HEK293 (cell line): ENCODE results near the gene TBC1D9B.

Source experiments
- CTCF ChIA-PET: fragments of 350-600 bp; formaldehyde crosslinking; extraction: SDS; loops from one replicate; lab custom pipeline; 2021; ENCODE audit warnings: antibody characterized with exemption; lab: Yijun Ruan, JAX
- POLR2A ChIA-PET: fragments of 300-600 bp; formaldehyde crosslinking; extraction: SDS; loops from one replicate; lab custom pipeline; 2020; ENCODE audit warnings: antibody characterized with exemption, inconsistent platforms; lab: Yijun Ruan, JAX
- H3K27ac ChIP-seq: fragments of 200-500 bp; sonication (Bioruptor generic); 2 replicates; pipeline ENCODE4 v1.5.1; 2014; ENCODE audit warnings: low read depth, low read length, control low read depth, inconsistent platforms; ENCODE audit errors: extremely low read depth
- H3K36me3 ChIP-seq, 2 experiments: fragments of 200-500 bp in 1 of 2; sonication (Bioruptor generic) in 1 of 2; 1 replicate in 1 of 2; 2 replicates in 1 of 2; pipeline ENCODE4 v1.5.1; 2014 to 2017; ENCODE audit warnings: inconsistent platforms in 2 of 2, low read length in 2 of 2; ENCODE audit not compliant: control insufficient read depth in 2 of 2, insufficient read depth in 1 of 2
- H3K4me1 ChIP-seq: fragments of 200-500 bp; sonication (Bioruptor generic); 2 replicates; pipeline ENCODE4 v1.5.1; 2014; ENCODE audit warnings: mild to moderate bottlenecking, low read length, inconsistent platforms; ENCODE audit not compliant: control insufficient read depth, insufficient read depth
- H3K4me3 ChIP-seq: 2 replicates; pipeline ENCODE4 v1.5.1; 2011; ENCODE audit warnings: low read depth, mild to moderate bottlenecking, control low read depth, low read length, moderate library complexity
- H3K9me3 ChIP-seq: fragments of 200-500 bp; sonication (Bioruptor generic); 2 replicates; pipeline ENCODE4 v1.5.1; 2014; ENCODE audit warnings: low read depth, low read length, inconsistent platforms; ENCODE audit not compliant: control insufficient read depth, insufficient read depth
- ELK4 ChIP-seq: IDR thresholded peaks from 2 replicates; pipeline ENCODE4 v1.6.1; 2011; ENCODE audit warnings: mild to moderate bottlenecking, low read depth, low read length, borderline replicate concordance
- FEZF1 ChIP-seq: fragments of 450-650 bp; formaldehyde crosslinking; IDR thresholded peaks from 2 replicates; pipeline ENCODE4 v1.5.1; 2016; ENCODE audit warnings: missing biosample characterization, missing genetic modification characterization
- OVOL3 ChIP-seq: fragments of 450-650 bp; formaldehyde crosslinking; IDR thresholded peaks from 2 replicates; pipeline ENCODE4 v1.5.1; 2016; ENCODE audit warnings: missing biosample characterization, missing genetic modification characterization
- RBAK ChIP-seq: fragments of 450-650 bp; formaldehyde crosslinking; IDR thresholded peaks from 2 replicates; pipeline ENCODE4 v1.5.1; 2016; ENCODE audit warnings: missing biosample characterization, missing genetic modification characterization
- REPIN1 ChIP-seq: fragments of 450-650 bp; formaldehyde crosslinking; IDR thresholded peaks from 2 replicates; pipeline ENCODE4 v1.5.1; 2017; ENCODE audit warnings: missing biosample characterization, missing genetic modification characterization, low read depth
- TRIM28 ChIP-seq: IDR thresholded peaks from 2 replicates; pipeline ENCODE4 v1.6.1; 2011; ENCODE audit warnings: low read length, control low read depth, borderline replicate concordance
- ZBTB10 ChIP-seq: fragments of 450-650 bp; formaldehyde crosslinking; IDR thresholded peaks from 2 replicates; pipeline ENCODE4 v1.5.1; 2016; ENCODE audit warnings: missing biosample characterization, missing genetic modification characterization
- ZNF133 ChIP-seq: fragments of 450-650 bp; formaldehyde crosslinking; IDR thresholded peaks from 2 replicates; pipeline ENCODE4 v1.5.1; 2016; ENCODE audit warnings: missing biosample characterization, missing genetic modification characterization
- ZNF19 ChIP-seq: fragments of 450-650 bp; formaldehyde crosslinking; IDR thresholded peaks from 2 replicates; pipeline ENCODE4; 2016; ENCODE audit warnings: missing biosample characterization, missing genetic modification characterization, low read depth
- ZNF223 ChIP-seq: fragments of 450-650 bp; formaldehyde crosslinking; IDR thresholded peaks from 2 replicates; pipeline ENCODE4 v1.5.1; 2016; ENCODE audit warnings: missing biosample characterization, missing genetic modification characterization
- ZNF24 ChIP-seq: fragments of 450-650 bp; formaldehyde crosslinking; IDR thresholded peaks from 2 replicates; pipeline ENCODE4 v1.5.1; 2016; ENCODE audit warnings: missing biosample characterization, missing genetic modification characterization
- ZNF350 ChIP-seq: fragments of 450-650 bp; formaldehyde crosslinking; IDR thresholded peaks from 2 replicates; pipeline ENCODE4 v1.5.0; 2017; ENCODE audit warnings: missing biosample characterization, mild to moderate bottlenecking, missing genetic modification characterization
- ZNF391 ChIP-seq: fragments of 450-650 bp; formaldehyde crosslinking; IDR thresholded peaks from 2 replicates; pipeline ENCODE4 v1.5.1; 2016; ENCODE audit warnings: low read depth, missing biosample characterization, missing genetic modification characterization, borderline replicate concordance
- ZNF433 ChIP-seq: fragments of 450-650 bp; formaldehyde crosslinking; IDR thresholded peaks from 2 replicates; pipeline ENCODE4 v1.5.1; 2016; ENCODE audit warnings: missing biosample characterization, missing genetic modification characterization, low read depth
- ZNF488 ChIP-seq: fragments of 450-650 bp; formaldehyde crosslinking; IDR thresholded peaks from 2 replicates; pipeline ENCODE4 v1.5.1; 2016; ENCODE audit warnings: missing biosample characterization, missing genetic modification characterization
- ZNF510 ChIP-seq: fragments of 450-650 bp; formaldehyde crosslinking; IDR thresholded peaks from 2 replicates; pipeline ENCODE4 v1.5.1; 2018; ENCODE audit warnings: mild to moderate bottlenecking, missing genetic modification characterization, missing biosample characterization; ENCODE audit not compliant: insufficient replicate concordance
- ZNF548 ChIP-seq: fragments of 450-650 bp; formaldehyde crosslinking; IDR thresholded peaks from 2 replicates; pipeline ENCODE4 v1.5.1; 2016; ENCODE audit warnings: missing biosample characterization, missing genetic modification characterization
- ZNF596 ChIP-seq: fragments of 450-650 bp; IDR thresholded peaks from 2 replicates; pipeline ENCODE4 v1.5.0; 2018; ENCODE audit warnings: missing biosample characterization, mild to moderate bottlenecking, missing genetic modification characterization, moderate library complexity
- ZNF664 ChIP-seq: fragments of 450-650 bp; formaldehyde crosslinking; IDR thresholded peaks from 2 replicates; pipeline ENCODE4 v1.5.1; 2016; ENCODE audit warnings: missing biosample characterization, missing genetic modification characterization
- ZSCAN16 ChIP-seq: fragments of 450-650 bp; formaldehyde crosslinking; IDR thresholded peaks from 2 replicates; pipeline ENCODE4 v1.5.1; 2016; ENCODE audit warnings: missing biosample characterization, missing genetic modification characterization
- ZSCAN4 ChIP-seq: fragments of 450-650 bp; formaldehyde crosslinking; IDR thresholded peaks from 2 replicates; pipeline ENCODE4 v1.5.1; 2017; ENCODE audit warnings: missing biosample characterization, missing genetic modification characterization
- ZXDB ChIP-seq: fragments of 450-650 bp; formaldehyde crosslinking; IDR thresholded peaks from 2 replicates; pipeline ENCODE4 v1.5.1; 2016; ENCODE audit warnings: missing biosample characterization, missing genetic modification characterization
- TF ChIP-seq, protein P1 (sequence below): fragments of 450-650 bp; formaldehyde crosslinking; IDR thresholded peaks from 2 replicates; pipeline ENCODE4 v1.5.1; 2017; ENCODE audit warnings: missing biosample characterization, mild to moderate bottlenecking, missing genetic modification characterization, moderate library complexity
- TF ChIP-seq, protein P2 (sequence below): fragments of 450-650 bp; formaldehyde crosslinking; conservative IDR thresholded peaks from 2 replicates; pipeline ENCODE4 v1.5.1; 2016; ENCODE audit warnings: low read depth, missing biosample characterization, missing genetic modification characterization

Gene TBC1D9B

DNA sequence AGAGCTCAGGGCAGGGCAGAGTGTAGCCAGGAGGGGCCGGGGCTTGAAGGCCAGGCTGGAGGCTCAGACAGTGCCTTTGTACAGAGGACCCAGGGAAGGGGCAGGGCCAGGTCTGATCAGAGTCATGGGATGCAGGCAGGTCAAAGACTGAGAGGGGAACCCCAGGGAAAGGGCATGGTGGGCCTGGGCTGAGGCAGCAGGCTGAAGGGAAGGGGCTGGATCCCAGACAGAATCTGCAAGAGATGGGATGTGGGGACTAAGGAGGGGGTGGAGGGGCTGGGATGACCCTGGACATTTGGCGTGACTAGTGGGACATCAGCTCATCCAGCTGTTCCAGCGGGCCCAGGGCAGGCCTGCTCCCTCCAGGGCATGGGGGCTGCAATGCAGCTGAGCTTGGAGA is 33.6 kb downstream of the TBC1D9B start:
- Histone ChIP-seq H3K4me1 (no peaks in the 10 kb centered on the region), H3K36me3 (peaks cover 6 to 91% of the 10 kb centered on the region in 2 experiments), H3K9me3 (no peaks in the 10 kb centered on the region), H3K4me3 (no peak overlapping the region), H3K27ac (no peak overlapping the region)
- CTCF ChIA-PET, result no interaction called here
- no peak for TF ChIP-seq ZSCAN16 (tag by site-specific recombination)
- TF ChIP-seq ZNF19 (tag by site-specific recombination), result no peak
- no peak for TF ChIP-seq ZNF510 (tag by site-specific recombination)
- TF ChIP-seq ZNF488 (tag by site-specific recombination), result no peak
- TF ChIP-seq RBAK (tag by site-specific recombination), result no peak
- no peak for TF ChIP-seq OVOL3
- TF ChIP-seq ZNF350 (tag by site-specific recombination), result no peak
- no peak for TF ChIP-seq ZNF433 (tag by site-specific recombination)
- no peak for TF ChIP-seq ZNF133
- no peak for TF ChIP-seq ZNF391 (tag by site-specific recombination)
- no peak for TF ChIP-seq REPIN1 (tag by site-specific recombination)
- no peak for TF ChIP-seq ELK4
- TF ChIP-seq TRIM28, result no peak
- POLR2A ChIA-PET, result no interaction called here

GRCh38 chr5:179873588-179874110 is 34.0 kb downstream of the TBC1D9B start:
- no peaks in the 10 kb centered on the region for H3K4me1 ChIP-seq
- ChIA-PET POLR2A (no interaction called here), CTCF (no interaction called here)
- no peak overlapping the region for H3K4me3 ChIP-seq
- H3K27ac ChIP-seq, result no peak overlapping the region
- H3K36me3 ChIP-seq, result peaks cover 6 to 93% of the 10 kb centered on the region in 2 experiments
- no peaks in the 10 kb centered on the region for H3K9me3 ChIP-seq
- TF ChIP-seq ELK4, result no peak
- no peak for TF ChIP-seq ZNF24 (tag by site-specific recombination)
- no peak for TF ChIP-seq ZNF548 (tag by site-specific recombination)
- no peak for TF ChIP-seq ZNF664 (tag by site-specific recombination)
- no peak for TF ChIP-seq ZNF596 (tag by site-specific recombination)
- TF ChIP-seq, protein P1, sequence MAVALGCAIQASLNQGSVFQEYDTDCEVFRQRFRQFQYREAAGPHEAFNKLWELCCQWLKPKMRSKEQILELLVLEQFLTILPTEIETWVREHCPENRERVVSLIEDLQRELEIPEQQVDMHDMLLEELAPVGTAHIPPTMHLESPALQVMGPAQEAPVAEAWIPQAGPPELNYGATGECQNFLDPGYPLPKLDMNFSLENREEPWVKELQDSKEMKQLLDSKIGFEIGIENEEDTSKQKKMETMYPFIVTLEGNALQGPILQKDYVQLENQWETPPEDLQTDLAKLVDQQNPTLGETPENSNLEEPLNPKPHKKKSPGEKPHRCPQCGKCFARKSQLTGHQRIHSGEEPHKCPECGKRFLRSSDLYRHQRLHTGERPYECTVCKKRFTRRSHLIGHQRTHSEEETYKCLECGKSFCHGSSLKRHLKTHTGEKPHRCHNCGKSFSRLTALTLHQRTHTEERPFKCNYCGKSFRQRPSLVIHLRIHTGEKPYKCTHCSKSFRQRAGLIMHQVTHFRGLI, result no peak
- no peak for TF ChIP-seq ZSCAN4
- TF ChIP-seq FEZF1, result no peak
- TF ChIP-seq, protein P2, sequence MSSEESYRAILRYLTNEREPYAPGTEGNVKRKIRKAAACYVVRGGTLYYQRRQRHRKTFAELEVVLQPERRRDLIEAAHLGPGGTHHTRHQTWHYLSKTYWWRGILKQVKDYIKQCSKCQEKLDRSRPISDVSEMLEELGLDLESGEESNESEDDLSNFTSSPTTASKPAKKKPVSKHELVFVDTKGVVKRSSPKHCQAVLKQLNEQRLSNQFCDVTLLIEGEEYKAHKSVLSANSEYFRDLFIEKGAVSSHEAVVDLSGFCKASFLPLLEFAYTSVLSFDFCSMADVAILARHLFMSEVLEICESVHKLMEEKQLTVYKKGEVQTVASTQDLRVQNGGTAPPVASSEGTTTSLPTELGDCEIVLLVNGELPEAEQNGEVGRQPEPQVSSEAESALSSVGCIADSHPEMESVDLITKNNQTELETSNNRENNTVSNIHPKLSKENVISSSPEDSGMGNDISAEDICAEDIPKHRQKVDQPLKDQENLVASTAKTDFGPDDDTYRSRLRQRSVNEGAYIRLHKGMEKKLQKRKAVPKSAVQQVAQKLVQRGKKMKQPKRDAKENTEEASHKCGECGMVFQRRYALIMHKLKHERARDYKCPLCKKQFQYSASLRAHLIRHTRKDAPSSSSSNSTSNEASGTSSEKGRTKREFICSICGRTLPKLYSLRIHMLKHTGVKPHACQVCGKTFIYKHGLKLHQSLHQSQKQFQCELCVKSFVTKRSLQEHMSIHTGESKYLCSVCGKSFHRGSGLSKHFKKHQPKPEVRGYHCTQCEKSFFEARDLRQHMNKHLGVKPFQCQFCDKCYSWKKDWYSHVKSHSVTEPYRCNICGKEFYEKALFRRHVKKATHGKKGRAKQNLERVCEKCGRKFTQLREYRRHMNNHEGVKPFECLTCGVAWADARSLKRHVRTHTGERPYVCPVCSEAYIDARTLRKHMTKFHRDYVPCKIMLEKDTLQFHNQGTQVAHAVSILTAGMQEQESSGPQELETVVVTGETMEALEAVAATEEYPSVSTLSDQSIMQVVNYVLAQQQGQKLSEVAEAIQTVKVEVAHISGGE (tag by site-specific recombination), result no peak
- TF ChIP-seq ZXDB (tag by site-specific recombination), result no peak
- TF ChIP-seq ZBTB10, result no peak
- no peak for TF ChIP-seq ZNF223 (tag by site-specific recombination)
